22Rv1 (cell line): ENCODE data around the gene KIAA1671.
"Not testable (repeated sequence)": the region's sequence is repeated elsewhere in the genome, so short reads cannot be mapped to it uniquely, and the experiment has no call there.

Experiments used
- H3K27ac ChIP-seq: fragments of 450-650 bp; 2 replicates; pipeline ENCODE4 v1.5.1; 2017
- ZFX ChIP-seq: fragments of 450-650 bp; IDR thresholded peaks from 2 replicates; pipeline ENCODE4 v1.6.1; 2017; ENCODE audit warnings: antibody characterized with exemption, borderline replicate concordance
- TF ChIP-seq, protein P1 (sequence below): fragments of 450-650 bp; IDR thresholded peaks from 2 replicates; pipeline ENCODE4 v1.5.1; 2017; ENCODE audit warnings: mild to moderate bottlenecking

The KIAA1671 gene

GRCh38 chr22:25219211-25219689 is 266.7 kb downstream of the KIAA1671 start, which contains the start of gene CRYBB2:
Gene CRYBB2, plus strand, starts transcription at chr22:25219639. Its CDS starts 1,791 bp downstream, at chr22:25221430.
- TF ChIP-seq, protein P1, sequence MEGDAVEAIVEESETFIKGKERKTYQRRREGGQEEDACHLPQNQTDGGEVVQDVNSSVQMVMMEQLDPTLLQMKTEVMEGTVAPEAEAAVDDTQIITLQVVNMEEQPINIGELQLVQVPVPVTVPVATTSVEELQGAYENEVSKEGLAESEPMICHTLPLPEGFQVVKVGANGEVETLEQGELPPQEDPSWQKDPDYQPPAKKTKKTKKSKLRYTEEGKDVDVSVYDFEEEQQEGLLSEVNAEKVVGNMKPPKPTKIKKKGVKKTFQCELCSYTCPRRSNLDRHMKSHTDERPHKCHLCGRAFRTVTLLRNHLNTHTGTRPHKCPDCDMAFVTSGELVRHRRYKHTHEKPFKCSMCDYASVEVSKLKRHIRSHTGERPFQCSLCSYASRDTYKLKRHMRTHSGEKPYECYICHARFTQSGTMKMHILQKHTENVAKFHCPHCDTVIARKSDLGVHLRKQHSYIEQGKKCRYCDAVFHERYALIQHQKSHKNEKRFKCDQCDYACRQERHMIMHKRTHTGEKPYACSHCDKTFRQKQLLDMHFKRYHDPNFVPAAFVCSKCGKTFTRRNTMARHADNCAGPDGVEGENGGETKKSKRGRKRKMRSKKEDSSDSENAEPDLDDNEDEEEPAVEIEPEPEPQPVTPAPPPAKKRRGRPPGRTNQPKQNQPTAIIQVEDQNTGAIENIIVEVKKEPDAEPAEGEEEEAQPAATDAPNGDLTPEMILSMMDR, result no peak
- no peak for TF ChIP-seq ZFX
- H3K27ac ChIP-seq, result no peak within 1 kb of the TSS

- TF ChIP-seq, protein P1, result no peak
- no peak for TF ChIP-seq ZFX
- H3K27ac ChIP-seq, result no peak overlapping the region
Observed at GRCh38 chr22:25219948-25220442, 267.5 kb downstream of the KIAA1671 start.

DNA sequence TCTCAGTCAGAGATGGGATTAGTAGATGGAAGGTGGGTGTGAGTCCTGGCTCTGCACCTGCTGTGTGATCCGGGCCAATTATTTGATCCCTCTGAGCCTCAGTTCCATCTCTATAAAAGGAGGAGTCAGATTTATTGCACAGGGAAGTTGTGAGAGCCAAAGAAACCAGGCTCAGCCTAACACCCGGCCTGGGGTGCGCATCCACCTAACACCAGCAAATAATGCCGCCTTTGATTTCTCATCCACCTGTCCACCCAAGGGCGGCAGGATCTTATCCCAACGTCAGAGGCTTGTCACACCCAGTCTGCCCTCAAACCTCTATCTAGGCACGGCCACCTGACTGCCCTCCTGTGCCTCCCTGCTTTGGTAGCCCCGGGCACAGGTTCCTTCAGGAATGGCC is 269.3 kb downstream of the KIAA1671 start:
- no peak overlapping the region for H3K27ac ChIP-seq
- no peak for TF ChIP-seq ZFX
- TF ChIP-seq, protein P1, result no peak

GRCh38 chr22:25223269-25223850 is 270.8 kb downstream of the KIAA1671 start:
- H3K27ac ChIP-seq, result no peak overlapping the region
- TF ChIP-seq, protein P1, result no peak
- no peak for TF ChIP-seq ZFX

DNA sequence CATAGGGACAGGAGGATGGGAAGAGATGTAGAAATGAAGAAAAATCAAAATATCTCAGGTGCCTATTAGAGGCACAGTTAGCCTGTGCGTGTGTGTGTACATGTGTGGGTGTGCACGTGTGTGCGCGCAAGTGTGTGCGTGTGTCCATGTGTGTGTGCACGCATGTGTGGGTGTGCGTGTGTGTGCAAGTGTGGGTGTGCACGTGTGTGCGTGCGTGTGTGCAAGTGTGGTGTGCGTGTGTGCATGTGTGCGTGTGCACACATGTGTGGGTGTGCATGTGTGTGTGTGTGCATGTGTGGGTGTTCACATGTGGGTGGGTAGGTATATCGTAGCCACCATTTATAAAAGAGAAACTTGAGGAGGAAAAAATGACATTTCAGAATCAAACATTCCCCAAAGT is 276.3 kb downstream of the KIAA1671 start:
- H3K27ac ChIP-seq, result no peak overlapping the region
- TF ChIP-seq, protein P1, result no peak
- no peak for TF ChIP-seq ZFX

DNA sequence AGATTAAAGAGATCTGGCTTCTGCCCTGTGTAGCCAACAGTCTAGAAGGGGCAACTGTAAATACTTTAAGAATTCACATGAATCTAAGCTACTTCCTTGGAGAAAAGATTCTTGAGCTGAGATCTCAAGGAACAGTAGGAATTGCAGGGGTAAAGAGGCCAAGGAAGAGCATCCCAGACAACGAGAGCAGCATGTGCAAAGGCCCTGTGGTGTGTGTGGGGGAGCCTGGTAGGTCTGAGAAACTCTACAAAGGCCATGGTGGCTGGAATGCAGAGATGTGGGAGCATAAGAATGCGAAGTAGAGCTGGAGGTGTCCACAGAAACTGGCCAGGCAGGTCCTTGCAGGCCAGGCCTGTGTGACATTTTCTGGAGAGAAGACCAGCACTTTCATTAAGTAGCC is 278.2 kb downstream of the KIAA1671 start:
- H3K27ac ChIP-seq, result not testable (repeated sequence)

DNA sequence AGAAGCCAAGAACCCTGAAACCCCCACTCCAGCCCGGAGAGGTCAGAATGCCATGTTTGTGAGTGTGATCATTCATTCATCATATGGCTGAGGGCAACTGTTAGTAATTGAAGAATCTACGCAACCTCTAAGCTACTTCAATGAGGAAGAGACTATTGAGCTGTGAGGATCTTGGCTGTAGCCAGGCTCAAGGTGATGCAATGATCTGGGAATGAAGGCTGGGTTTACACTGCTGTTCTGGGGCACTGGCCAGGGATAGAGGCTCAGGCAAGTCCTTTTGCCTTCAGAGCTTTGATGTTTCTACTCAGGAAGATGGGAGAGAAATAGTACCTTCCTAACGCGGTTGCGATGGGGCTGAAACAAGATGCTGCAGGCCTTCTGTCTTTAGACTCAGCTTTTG is 279.8 kb downstream of the KIAA1671 start:
- H3K27ac ChIP-seq, result no peak overlapping the region
- TF ChIP-seq, protein P1, result no peak
- no peak for TF ChIP-seq ZFX

GRCh38 chr22:25233706-25234105 is 281.2 kb downstream of the KIAA1671 start:
- H3K27ac ChIP-seq, result not testable (repeated sequence)
